GM21447 (cell line): ENCODE data around the gene TECR.
A peak's percentile ranks its signal among the peaks of the same experiment; 100 is the strongest.
"Not testable (repeated sequence)": the region's sequence is repeated elsewhere in the genome, so short reads cannot be mapped to it uniquely, and the experiment has no call there.

Source experiments
- ATAC-seq: cut with Tn5 transposase; IDR thresholded peaks from one replicate; pipeline ENCODE4 v1.9.1; 2021; ENCODE audit not compliant: unreplicated experiment

TECR gene

GRCh38 chr19:14559916-14560775 lies 30.8 kb downstream of the TECR start:
- ATAC-seq: no peak

DNA sequence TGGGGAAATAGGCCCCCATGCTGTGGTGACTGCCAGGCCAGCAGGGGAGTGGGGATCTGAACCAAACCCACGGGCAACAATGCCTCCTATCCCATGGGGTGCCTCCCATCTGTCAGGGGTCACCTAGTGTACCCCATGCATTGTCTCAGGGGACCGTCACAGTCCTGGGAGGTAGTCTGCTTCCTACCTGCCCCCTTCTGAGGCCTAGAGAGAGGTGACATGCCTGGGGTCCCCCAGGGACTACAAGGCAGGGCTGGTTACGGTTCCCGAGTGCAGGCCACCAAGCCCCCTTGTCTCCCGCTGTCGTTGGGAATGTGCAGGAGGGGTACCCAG lies 31.3 kb downstream of the TECR start:
- ATAC-seq: no peak

- no peak for ATAC-seq
These were observed 31.9 kb downstream of the TECR start for GRCh38 chr19:14561249-14561648.

DNA sequence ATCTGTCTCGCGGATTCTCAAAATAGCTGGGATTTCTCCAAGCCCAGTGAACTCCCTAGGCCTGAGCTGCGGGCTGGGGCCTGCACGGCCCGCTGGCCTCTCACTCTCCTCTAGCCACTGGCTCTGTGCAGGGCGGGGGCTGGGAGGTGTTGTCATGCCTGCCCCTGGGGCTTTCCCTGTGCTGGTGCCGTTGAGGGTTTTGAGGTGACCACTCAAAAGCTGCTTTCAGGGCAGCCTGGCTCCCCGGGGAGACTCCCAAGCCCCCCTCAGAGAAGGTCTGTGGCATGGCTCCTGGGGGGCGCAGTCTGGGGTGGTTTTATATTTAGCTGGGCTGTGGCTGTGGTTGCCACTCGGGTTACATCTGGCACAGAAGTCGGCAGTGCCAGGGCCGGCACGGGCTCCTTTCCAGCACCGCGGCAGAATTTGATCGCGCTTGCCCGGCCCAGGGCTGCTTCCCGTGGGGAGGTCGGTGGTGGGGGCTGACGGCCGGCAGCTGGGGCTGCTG lies 32.5 kb downstream of the TECR start:
- no peak for ATAC-seq

GRCh38 chr19:14562660-14563589 lies 33.5 kb downstream of the TECR start:
- no peak for ATAC-seq

DNA sequence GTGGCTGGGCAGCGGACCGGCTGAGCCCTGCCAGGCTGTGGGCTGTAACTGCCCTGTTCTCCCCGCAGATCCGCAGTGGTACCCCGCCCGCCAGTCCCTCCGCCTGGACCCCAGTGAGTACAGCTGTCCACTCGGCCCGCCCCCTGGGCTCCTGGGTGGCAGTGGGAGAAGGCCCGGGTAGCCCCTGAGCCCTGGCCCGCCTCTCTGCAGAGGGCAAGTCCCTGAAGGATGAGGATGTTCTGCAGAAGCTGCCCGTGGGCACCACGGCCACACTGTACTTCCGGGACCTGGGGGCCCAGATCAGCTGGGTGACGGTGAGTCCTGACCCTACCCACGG lies 34.2 kb downstream of the TECR start:
- no peak for ATAC-seq

- no peak for ATAC-seq
These were observed 34.7 kb downstream of the TECR start for GRCh38 chr19:14563989-14564651.

DNA sequence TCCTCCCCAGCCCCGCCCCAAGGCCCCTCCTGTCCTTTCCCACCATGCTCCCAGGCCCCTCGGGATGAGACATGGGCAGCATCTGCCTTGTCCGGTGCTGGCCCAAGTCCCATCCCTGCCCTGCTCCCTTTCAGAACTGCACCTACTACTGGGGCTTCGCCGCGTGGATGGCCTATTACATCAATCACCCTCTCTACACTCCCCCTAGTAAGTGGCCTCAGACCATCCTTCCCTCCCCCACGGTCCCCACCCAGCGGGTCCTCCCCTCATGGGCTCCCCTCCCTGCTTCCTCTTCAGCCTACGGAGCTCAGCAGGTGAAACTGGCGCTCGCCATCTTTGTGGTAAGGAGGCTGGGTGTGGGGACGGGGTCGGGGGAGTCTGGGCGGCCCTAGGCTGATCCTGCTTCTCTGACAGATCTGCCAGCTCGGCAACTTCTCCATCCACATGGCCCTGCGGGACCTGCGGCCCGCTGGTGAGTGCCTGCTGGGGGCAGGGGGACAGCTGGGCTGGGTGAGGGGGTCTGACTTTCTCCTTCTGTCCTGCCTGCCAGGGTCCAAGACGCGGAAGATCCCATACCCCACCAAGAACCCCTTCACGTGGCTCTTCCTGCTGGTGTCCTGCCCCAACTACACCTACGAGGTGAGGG lies 35.4 kb downstream of the TECR start:
- ATAC-seq: not testable (repeated sequence)

GRCh38 chr19:14565298-14565679 lies 35.9 kb downstream of the TECR start:
- no peak for ATAC-seq

- ATAC-seq: no peak
These were observed 36.6 kb downstream of the TECR start for GRCh38 chr19:14565765-14566711.

- no peak for ATAC-seq
These were observed 37.3 kb downstream of the TECR start for GRCh38 chr19:14566712-14567077.

DNA sequence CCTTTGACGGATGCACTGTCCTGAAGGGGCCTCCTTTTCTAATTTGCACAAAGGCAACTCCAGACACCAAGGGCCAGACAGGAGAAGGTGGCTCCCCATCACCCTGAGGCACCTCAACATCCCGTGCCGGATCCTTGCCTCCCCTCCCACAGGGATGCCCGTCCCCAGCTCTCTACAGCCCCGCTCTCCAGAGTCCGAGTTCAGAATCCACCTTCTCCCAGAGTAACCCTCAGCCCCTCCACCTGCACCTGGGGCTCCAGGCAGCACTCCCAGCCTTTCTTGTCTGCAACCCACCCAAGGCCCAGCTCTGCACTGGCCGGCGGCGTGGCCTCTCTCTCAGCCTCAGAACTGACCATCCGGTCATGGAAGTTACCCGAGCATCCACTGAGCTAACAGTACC lies 37.7 kb downstream of the TECR start:
- no peak for ATAC-seq

DNA sequence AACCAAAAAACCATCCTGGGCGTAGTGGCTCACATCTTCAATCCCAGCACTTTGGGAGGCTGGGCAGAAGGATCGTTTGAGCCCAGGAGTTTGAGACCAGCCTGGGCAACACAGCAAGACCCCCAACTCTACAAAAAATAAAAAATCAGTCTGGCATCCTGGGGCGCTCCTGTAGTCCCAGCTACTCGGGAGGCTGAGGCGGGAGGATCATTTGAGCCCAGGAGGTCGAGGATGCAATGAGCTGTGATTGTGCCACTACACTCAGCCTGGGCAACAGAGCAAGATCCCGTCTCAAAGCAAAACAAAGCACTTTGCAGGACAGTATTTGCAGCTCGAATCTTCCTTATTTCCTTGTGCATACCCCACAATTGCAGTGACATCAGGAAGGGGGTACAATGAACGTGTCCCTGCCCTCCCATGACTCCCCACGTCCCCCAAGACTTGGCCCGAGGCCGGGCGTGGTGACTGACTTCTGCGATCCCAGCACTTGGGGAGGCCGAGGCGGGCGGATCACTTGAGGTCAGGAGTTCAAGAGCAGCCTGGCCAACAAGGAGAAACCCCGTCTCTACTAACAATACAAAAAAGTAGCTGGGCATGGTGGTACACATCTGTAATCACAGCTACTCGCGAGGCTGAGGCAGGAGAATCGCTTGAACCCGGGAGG lies 41.6 kb downstream of the TECR start:
- ATAC-seq: no peak

GRCh38 chr19:14571695-14572490 lies 42.5 kb downstream of the TECR start, which contains the start of gene NDUFB7:
Gene NDUFB7, minus strand, starts transcription at chr19:14572066. Its CDS starts 66 bp downstream, at chr19:14572000.
- peak; percentile 82 for ATAC-seq

DNA sequence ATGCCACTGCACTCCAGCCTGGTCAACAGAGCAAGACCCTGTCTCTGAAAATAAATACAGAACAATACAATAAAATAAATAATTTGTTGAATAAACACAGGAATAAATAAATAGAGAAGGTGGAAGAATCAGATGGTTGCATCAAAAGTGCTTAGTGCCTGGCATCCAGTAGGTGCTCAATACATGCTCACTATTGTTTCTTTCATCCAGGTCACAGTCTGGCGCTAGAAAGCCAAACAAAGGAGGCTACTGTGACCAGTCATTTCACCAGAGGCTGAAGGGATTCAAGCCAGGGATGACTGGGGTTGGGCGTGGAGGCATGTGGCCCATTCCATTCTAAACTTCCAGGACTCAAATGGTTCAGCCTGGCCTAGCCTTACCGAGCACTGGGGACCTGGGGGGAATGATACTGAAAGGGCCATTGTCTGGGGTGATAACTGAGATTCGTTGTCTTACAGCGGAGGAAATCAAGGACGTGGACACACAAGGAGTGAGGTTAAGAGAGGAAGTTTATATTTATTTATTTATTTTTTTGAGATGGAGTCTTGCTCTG lies 46.1 kb downstream of the TECR start:
- no peak for ATAC-seq

DNA sequence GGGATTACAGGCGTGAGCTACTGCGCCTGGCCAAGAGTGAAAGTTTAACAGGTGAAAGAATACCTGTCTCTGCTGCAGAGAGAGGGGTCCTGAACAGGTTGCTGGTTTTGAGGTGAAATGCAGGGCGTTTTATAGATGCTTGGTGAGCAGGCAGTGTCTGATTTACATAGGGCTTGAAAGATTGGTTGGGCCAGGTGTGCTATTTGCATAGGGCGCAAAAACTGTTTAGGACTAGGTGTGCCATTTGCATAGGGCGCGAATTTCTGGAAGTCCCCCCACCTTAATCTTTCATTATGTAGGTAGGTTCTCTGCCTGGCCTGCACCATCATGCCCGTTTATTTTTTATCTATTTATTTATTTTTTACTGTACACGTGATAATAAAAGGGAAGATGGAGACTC lies 47.0 kb downstream of the TECR start:
- no peak for ATAC-seq

DNA sequence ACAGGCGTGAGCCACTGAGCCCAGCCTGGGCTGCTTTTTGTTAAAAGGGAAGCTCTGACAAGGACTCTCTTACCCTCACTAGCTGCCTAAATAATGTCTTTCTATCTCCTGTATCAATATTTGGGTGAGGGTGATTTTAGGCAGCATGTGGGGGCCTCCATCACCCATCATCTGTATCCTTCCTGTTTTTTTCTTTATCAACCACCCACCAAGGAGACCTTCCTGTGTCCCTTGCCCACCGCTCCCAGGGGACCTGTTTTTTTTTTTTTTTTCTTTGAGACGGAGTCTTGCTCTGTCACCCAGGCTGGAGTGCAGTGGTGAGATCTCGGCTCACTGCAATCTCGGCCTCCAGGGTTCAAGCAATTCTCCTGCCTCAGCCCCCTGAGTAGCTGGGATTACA lies 47.9 kb downstream of the TECR start:
- ATAC-seq: no peak

- ATAC-seq: peak; percentile 38
These were observed 48.6 kb downstream of the TECR start for GRCh38 chr19:14577885-14578427.
